HepG2 (cell line): Measurements from ENCODE around the gene C2orf42. TPM values are rescaled to one million over a fixed set of nuclear protein-coding genes. Genes with fewer than 3 reads are reported as not detected.
"Not testable (repeated sequence)": the region's sequence is repeated elsewhere in the genome, so short reads cannot be mapped to it uniquely, and the experiment has no call there.

ENCODE experiments used
- ATAC-seq: fragments of 200-7000 bp; cut with Tn5 transposase; 3 replicates; pipeline ENCODE4 v1.9.1; 2020; ENCODE audit warnings: mild to moderate bottlenecking, moderate library complexity
- BruUV-seq: library from RNA; stranded (reverse); fragments of 400-500 nt; replicated peaks from 2 replicates; lab custom pipeline; 2021; lab: Mats Ljungman, UMichigan
- CTCF ChIA-PET: fragments of 300-600 bp; formaldehyde crosslinking; extraction: SDS; loops from one replicate; lab custom pipeline; 2021; ENCODE audit warnings: low total read pairs, inconsistent platforms, low intra/inter-chr PET ratio; lab: Yijun Ruan, JAX
- POLR2A ChIA-PET: fragments of 350-600 bp; sonication (Branson Sonifier 250); formaldehyde crosslinking; loops from one replicate; lab custom pipeline; 2020; ENCODE audit warnings: antibody characterized with exemption, inconsistent platforms; lab: Yijun Ruan, JAX
- DNase-seq: peaks from one replicate; pipeline ENCODE4 v3.0.0-alpha.2; 2015; ENCODE audit warnings: low spot score
- FAIRE-seq: peaks from 3 replicates; lab custom pipeline; 2011; peaks lifted over from hg19 to GRCh38; lab: Jason Lieb, UNC
- H2AFZ ChIP-seq: one replicate; pipeline ENCODE4 v1.6.1; 2011; ENCODE audit warnings: low read length, inconsistent platforms
- H3K27ac ChIP-seq: fragments of 300-600 bp; 3 replicates; pipeline ENCODE4 v1.8.0; 2011; ENCODE audit warnings: mixed run types, mild to moderate bottlenecking, mixed read lengths, low read length, inconsistent platforms; ENCODE audit not compliant: insufficient read depth; ENCODE audit errors: extremely low read length
- H3K27me3 ChIP-seq, 2 experiments: fragments of 200-600 bp in 1 of 2; 2 replicates in 1 of 2; 3 replicates in 1 of 2; pipeline versions ENCODE4 v1.6.0 to v1.8.0; 2011; ENCODE audit warnings: low read length in 2 of 2, mild to moderate bottlenecking in 2 of 2, moderate library complexity in 2 of 2, inconsistent platforms in 1 of 2; ENCODE audit not compliant: insufficient read depth in 2 of 2, control insufficient read depth in 1 of 2
- H3K36me3 ChIP-seq, 2 experiments: fragments of 200-600 bp in 1 of 2; replicated peaks in 1 of 2; 2 replicates in 1 of 2; 3 replicates in 1 of 2; pipeline versions ENCODE4 v1.5.1 to v1.8.0; 2011; ENCODE audit warnings: low read length in 2 of 2, inconsistent platforms in 1 of 2; ENCODE audit not compliant: insufficient read depth in 2 of 2, control insufficient read depth in 1 of 2
- H3K4me1 ChIP-seq: 2 replicates; pipeline ENCODE4 v1.5.1; 2012; ENCODE audit warnings: low read length, inconsistent platforms; ENCODE audit not compliant: insufficient read depth
- H3K4me2 ChIP-seq: 2 replicates; pipeline ENCODE4 v1.6.0; 2011; ENCODE audit warnings: low read depth, low read length, inconsistent platforms
- H3K4me3 ChIP-seq, 3 experiments: fragments of 200-600 bp in 1 of 3; sonication (generic), shearing (Covaris generic) in 1 of 3; replicated peaks in 1 of 3; 2 replicates each; pipeline ENCODE4 v1.5.1; 2011 to 2016; ENCODE audit warnings: low read length in 3 of 3, inconsistent platforms in 2 of 3, low read depth in 2 of 3, mild to moderate bottlenecking in 2 of 3, control low read depth in 1 of 3, mixed read lengths in 1 of 3; ENCODE audit not compliant: insufficient read depth in 1 of 3
- H3K79me2 ChIP-seq: one replicate; pipeline ENCODE4 v1.6.1; 2011; ENCODE audit warnings: low read length, inconsistent platforms; ENCODE audit not compliant: insufficient read depth
- H3K9ac ChIP-seq: 2 replicates; pipeline ENCODE4 v1.6.0; 2011; ENCODE audit warnings: mild to moderate bottlenecking, low read depth, low read length, inconsistent platforms; ENCODE audit not compliant: insufficient read depth
- H3K9me3 ChIP-seq: 2 replicates; pipeline ENCODE4 v1.5.1; 2012; ENCODE audit warnings: mild to moderate bottlenecking, low read length
- H4K20me1 ChIP-seq: 2 replicates; pipeline ENCODE4 v1.6.0; 2011; ENCODE audit warnings: inconsistent platforms, mild to moderate bottlenecking, low read length, moderate library complexity; ENCODE audit not compliant: insufficient read depth
- CEBPG ChIP-seq: IDR thresholded peaks from 2 replicates; pipeline ENCODE4 v1.6.1; 2016
- ZBTB38 ChIP-seq: sonication (generic); formaldehyde crosslinking; IDR thresholded peaks from 2 replicates; pipeline ENCODE4 v1.5.1; 2020; ENCODE audit warnings: mild to moderate bottlenecking, missing genetic modification reagents
- ZFP90 ChIP-seq: sonication (generic); formaldehyde crosslinking; IDR thresholded peaks from 2 replicates; pipeline ENCODE4 v1.8.0; 2022; ENCODE audit warnings: missing genetic modification reagents, mild to moderate bottlenecking, inconsistent platforms, borderline replicate concordance
- ZNF124 ChIP-seq: sonication (generic); formaldehyde crosslinking; IDR thresholded peaks from 2 replicates; pipeline ENCODE4 v1.4.0; 2020; ENCODE audit warnings: missing genetic modification reagents
- ZNF317 ChIP-seq: sonication (generic); formaldehyde crosslinking; IDR thresholded peaks from 2 replicates; pipeline ENCODE4 v1.5.0; 2020; ENCODE audit warnings: mild to moderate bottlenecking, missing genetic modification reagents
- ZNF614 ChIP-seq: IDR thresholded peaks from 2 replicates; pipeline ENCODE4 v1.6.1; 2018; ENCODE audit warnings: missing biosample characterization, missing genetic modification reagents, inconsistent platforms, borderline replicate concordance
- WGBS: methylation state at CpG from one replicate; pipeline ENCODE4 v1.1.6; 2017; ENCODE audit warnings: low lambda C conversion rate; 5-methylcytosine and 5-hydroxymethylcytosine counted together
- in situ Hi-C: cut with HindIII; loops from 2 replicates; pipeline ENCODE4 v1.10.0; 2017; ENCODE audit warnings: low pct_unique_long_range_greater_than_20kb; ENCODE audit not compliant: extremely low pct_ligation_motif_present
- intact Hi-C: fragments of 100-400 bp; cut with micrococcal nuclease; formaldehyde crosslinking; loops from one replicate; pipeline ENCODE4 v1.10.0; 2022; ENCODE audit not compliant: unreplicated experiment
- polyA plus RNA-seq, 8 experiments: library from polyadenylated mRNA; depleted of rRNA in 3 of 8; stranded (reverse) in 7 of 8; unstranded in 1 of 8; fragments of >200 nt; fragmentation: Illumina TruSeq in 4 of 8; extraction: Trizol in 4 of 8; gene quantifications; 2 replicates each; pipeline versions ENCODE4 v1.2.1 to v1.2.3, GENCODE V29; 2011 to 2016; ENCODE audit warnings: low read depth in 4 of 8, missing spikeins in 1 of 8, mixed read lengths in 1 of 8; ENCODE audit not compliant: insufficient read depth in 1 of 8
- total RNA-seq, 5 experiments: library from RNA; depleted of rRNA; stranded (reverse); fragments of >200 nt; fragmentation: Illumina TruSeq; extraction: Trizol; gene quantifications; 2 replicates each; pipeline ENCODE4 v1.2.3, GENCODE V29; 2016; ENCODE audit warnings: low read depth in 1 of 5
- TF ChIP-seq, protein P1 (sequence below): sonication (generic); formaldehyde crosslinking; IDR thresholded peaks from 2 replicates; pipeline ENCODE4 v1.4.0; 2020; ENCODE audit warnings: missing genetic modification reagents

The C2orf42 gene
- total and polyA plus RNA-seq, 2 of the 13 experiments (the other 11 are each of a cell fraction or from before 2014, with no cell fraction given): 9.3 to 9.9 TPM

DNA sequence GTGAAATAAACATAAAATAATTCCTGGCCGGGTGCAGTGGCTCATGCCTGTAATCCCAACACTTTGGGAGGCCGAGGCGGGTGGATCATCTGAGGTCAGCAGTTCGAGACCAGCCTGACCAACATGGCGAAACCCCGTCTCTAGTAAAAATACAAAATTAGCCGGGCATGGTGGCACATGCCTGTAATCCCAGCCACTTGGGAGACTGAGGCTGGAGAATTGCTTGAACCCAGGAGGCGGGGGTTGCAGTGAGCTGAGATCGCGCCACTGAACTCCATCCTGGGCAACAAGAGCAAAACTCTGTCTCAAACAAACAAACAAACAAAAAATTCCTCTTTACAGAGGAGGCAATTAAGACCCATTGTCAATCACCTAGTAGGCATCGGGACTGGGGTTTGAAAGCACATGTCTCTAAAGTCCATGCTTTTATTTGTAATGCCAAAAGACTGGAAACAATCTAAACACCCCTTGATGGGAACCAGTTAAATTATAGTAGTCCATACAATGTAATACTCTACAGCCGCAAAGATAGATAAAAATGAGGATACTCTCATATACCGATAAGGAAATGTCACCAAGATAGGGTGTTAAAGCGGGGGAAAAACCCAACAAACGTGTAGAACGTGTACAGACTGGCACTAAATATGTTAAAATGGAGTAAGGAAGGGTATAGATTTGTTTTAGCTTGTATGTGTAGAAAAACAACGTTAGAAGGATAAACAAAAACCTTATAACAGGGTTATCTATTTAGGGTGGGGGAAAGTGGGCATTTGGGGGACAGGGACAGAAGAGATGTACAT lies 59.3 kb downstream of the C2orf42 start:
- 86% methylated on average over 17 of the region's 17 CpGs for WGBS
- not testable (repeated sequence) for H3K27me3 ChIP-seq
- TF ChIP-seq ZNF124 (CRISPR knock-in tag) (0 out of 2 replicates have a peak, but pooled peaks have one; percentile 1), ZBTB38 (peak; percentile 46; the same call in 1 of the 2 replicates), CEBPG (CRISPR knock-in tag) (0 out of 2 replicates have a peak, but pooled peaks have one; percentile 1), ZNF317 (CRISPR knock-in tag) (peak; percentile 17; the same call in 1 of the 2 replicates), ZFP90 (CRISPR knock-in tag) (peak; percentile 57; the same call in 1 of the 2 replicates), ZNF614 (0 out of 2 replicates have a peak, but pooled peaks have one; percentile 4)
- TF ChIP-seq, protein P1, sequence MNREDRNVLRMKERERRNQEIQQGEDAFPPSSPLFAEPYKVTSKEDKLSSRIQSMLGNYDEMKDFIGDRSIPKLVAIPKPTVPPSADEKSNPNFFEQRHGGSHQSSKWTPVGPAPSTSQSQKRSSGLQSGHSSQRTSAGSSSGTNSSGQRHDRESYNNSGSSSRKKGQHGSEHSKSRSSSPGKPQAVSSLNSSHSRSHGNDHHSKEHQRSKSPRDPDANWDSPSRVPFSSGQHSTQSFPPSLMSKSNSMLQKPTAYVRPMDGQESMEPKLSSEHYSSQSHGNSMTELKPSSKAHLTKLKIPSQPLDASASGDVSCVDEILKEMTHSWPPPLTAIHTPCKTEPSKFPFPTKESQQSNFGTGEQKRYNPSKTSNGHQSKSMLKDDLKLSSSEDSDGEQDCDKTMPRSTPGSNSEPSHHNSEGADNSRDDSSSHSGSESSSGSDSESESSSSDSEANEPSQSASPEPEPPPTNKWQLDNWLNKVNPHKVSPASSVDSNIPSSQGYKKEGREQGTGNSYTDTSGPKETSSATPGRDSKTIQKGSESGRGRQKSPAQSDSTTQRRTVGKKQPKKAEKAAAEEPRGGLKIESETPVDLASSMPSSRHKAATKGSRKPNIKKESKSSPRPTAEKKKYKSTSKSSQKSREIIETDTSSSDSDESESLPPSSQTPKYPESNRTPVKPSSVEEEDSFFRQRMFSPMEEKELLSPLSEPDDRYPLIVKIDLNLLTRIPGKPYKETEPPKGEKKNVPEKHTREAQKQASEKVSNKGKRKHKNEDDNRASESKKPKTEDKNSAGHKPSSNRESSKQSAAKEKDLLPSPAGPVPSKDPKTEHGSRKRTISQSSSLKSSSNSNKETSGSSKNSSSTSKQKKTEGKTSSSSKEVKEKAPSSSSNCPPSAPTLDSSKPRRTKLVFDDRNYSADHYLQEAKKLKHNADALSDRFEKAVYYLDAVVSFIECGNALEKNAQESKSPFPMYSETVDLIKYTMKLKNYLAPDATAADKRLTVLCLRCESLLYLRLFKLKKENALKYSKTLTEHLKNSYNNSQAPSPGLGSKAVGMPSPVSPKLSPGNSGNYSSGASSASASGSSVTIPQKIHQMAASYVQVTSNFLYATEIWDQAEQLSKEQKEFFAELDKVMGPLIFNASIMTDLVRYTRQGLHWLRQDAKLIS (CRISPR knock-in tag): 0 out of 2 replicates have a peak, but pooled peaks have one; percentile 17
- TF ChIP-seq, all 625 proteins: peak for 7; not testable (repeated sequence) for 618
- H4K20me1 ChIP-seq, DNase-seq, ATAC-seq, FAIRE-seq, H3K9me3 ChIP-seq, in situ Hi-C loops, BruUV-seq, CTCF ChIA-PET, H3K79me2 ChIP-seq, H3K36me3 ChIP-seq: not testable (repeated sequence)
- Histone ChIP-seq H3K9ac (peak overlapping the region; percentile 84), H3K4me2 (peak overlapping the region; percentile 96), H3K4me1 (peaks cover 65% of the 10 kb centered on the region), H3K4me3 (peak overlapping the region; percentile 53 to 74 (median 73)), H3K27ac (peak overlapping the region; percentile 86), H2AFZ (peak overlapping the region; percentile 25)
- intact Hi-C loops: loop anchor here (1.0 kb wide), 1 partner anchor 9 kb away; no protein-coding TSS in a partner anchor
- POLR2A ChIA-PET: interaction anchor here (1.1 to 5.8 kb wide), 15 partner anchors 9 to 238 kb away, joined by 4 to 169 read pairs (median 22); partner anchors contain the start of genes C2orf42, MXD1, SNRNP27 and SNRPG
